GM19351 (cell line): ENCODE data around the gene FASTK.

ENCODE experiments used
- ATAC-seq: cut with Tn5 transposase; IDR thresholded peaks from one replicate; pipeline ENCODE4 v1.9.1; 2021; ENCODE audit warnings: mild to moderate bottlenecking, moderate library complexity; ENCODE audit not compliant: unreplicated experiment

FASTK gene

DNA sequence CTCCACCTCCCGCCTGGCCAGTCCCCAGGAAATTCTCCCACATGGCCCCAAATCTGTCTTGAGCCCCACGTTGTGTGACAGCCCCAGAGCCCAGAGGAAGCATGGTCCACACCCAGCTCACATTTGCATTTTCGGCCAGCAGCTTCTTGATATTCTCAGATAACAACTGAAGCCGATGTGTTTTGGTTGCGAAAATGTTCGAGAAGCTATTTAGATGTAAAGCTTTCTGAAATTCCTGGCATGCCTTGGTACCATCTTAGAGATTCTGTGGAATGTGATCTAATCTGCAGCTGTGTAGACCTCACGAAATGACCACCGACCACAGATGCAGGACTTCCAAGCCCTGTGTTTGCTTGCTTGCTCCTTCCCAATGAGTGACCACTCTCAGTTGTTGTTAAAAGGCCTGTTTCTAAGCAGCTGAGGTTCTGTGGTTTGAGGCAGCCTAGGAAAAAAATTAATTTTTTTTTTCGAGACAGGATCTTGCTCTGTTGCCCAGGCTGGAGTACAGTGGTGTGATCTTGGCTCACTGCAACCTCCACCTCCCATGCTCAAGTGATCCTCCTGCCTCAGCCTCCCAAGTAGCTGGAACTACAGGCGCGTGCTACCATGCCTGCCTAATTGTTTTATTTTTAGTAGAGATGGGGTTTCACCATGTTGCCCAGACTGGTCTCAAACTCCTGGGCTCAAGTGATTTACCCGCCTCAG, 12.4 kb downstream of the FASTK start:
- ATAC-seq, result no peak

DNA sequence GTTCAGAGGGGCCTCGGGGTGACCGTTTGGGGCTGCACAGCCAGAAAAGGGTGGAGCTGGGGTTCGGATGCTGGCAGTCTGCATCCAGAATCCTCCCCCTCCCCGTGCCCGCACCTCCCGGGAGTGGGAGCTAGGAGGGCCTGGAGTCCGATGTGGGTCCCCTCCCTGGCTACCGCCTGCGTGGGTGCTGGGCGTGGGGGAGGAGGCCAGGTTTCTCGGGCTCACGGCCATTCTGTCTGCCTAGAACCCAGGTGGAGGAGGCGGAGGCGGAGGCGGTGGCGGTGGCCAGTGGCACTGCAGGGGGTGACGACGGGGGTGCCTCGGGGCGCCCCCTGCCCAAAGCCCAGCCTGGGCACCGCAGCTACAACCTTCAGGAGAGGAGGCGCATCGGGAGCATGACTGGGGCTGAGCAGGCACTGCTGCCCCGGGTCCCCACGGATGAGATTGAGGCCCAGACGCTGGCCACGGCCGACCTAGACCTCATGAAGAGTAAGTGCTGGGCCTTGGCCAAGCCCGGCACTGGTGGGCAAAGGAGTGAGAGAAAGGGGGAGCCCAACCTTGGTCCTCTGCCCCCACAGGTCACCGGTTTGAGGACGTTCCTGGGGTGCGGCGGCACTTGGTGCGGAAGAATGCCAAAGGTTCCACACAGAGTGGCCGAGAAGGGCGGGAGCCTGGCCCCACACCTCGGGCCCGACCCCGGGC, 14.2 kb downstream of the FASTK start:
- ATAC-seq, result no peak

DNA sequence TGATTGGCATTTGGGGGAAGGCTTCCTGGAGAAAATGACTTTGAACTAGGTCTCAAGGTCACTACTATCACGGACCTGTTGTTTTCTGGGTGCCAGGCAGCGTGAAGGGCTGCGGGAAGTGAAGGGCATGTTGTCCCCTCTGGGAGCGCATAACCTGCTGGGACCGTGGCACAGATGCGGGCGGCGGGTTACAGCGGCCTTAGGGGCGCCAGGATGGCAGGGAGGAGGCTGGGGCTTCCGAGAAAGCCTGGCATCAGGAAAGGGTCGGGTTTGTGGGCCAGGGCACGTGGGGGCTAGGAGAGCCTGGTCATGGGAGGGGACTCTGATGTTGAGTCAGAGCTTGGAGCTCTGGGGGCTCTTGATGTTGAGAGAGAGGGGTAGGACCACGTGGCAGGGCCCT, 15.1 kb downstream of the FASTK start:
- no peak for ATAC-seq

DNA sequence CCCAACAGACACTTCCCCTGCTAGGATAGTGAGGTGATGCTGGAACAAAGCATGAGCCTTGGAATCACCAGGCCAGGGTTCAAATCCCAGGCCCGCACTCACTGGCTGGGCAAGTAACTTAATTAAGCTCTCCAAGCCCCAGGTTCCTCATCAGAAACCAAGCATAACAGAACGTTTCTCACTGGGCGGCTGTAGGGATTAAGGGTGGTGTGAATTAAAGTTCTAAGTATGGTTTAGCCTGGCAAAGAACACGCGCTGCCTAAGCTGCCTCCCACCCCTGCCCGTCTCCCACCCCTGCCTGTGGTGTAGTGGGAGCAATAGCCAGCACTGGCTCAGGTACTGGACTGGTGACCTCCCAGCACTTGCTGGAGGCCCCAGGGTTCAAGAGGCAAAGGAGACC, 15.6 kb downstream of the FASTK start:
- no peak for ATAC-seq

GRCh38 chr7:151064454-151064853, 16.2 kb downstream of the FASTK start:
- no peak for ATAC-seq

- ATAC-seq, result no peak
These were observed 17.4 kb downstream of the FASTK start for GRCh38 chr7:151063212-151063561.

DNA sequence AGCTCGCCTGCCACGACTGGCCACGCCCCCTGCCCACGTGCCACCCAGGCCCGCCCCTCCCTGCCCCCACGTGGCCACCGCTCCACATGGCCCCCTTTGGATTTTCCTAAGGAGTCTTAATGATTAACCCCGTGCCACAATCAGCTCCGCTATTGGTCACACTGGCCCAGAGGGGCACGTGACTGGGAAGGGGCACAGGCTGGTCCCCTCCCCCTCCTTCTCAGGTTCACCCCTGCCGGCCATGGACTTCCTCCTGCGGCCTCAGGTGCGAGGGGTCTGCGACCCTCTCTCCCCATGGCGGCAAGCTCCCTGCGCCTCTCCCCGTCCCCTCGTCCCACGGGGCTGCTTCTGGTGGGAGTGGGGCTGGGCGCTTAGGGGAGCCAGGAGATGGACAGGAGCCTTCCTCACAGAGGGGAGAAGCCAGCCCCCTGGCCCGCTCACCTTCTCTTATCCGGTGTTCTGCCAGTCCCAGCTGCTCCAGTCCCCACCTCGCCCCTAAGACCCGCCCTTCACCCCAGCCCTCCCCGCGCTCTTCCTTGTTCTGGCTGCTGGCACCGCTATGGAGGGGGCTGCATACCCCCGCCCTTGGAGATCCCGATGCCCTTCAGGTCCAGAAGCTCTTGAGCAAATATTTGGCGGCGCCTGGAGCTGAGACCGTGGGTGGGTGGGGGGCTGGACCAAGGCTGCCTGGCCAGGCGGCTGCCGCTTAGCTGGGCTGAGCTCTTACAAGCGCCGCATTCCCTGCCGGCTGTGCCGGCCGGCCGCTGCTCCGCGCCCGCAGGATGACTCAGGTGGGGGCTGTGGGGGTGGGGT, 18.0 kb downstream of the FASTK start:
- ATAC-seq, result no peak

- no peak for ATAC-seq
These were observed 18.6 kb downstream of the FASTK start for GRCh38 chr7:151062111-151062398.

DNA sequence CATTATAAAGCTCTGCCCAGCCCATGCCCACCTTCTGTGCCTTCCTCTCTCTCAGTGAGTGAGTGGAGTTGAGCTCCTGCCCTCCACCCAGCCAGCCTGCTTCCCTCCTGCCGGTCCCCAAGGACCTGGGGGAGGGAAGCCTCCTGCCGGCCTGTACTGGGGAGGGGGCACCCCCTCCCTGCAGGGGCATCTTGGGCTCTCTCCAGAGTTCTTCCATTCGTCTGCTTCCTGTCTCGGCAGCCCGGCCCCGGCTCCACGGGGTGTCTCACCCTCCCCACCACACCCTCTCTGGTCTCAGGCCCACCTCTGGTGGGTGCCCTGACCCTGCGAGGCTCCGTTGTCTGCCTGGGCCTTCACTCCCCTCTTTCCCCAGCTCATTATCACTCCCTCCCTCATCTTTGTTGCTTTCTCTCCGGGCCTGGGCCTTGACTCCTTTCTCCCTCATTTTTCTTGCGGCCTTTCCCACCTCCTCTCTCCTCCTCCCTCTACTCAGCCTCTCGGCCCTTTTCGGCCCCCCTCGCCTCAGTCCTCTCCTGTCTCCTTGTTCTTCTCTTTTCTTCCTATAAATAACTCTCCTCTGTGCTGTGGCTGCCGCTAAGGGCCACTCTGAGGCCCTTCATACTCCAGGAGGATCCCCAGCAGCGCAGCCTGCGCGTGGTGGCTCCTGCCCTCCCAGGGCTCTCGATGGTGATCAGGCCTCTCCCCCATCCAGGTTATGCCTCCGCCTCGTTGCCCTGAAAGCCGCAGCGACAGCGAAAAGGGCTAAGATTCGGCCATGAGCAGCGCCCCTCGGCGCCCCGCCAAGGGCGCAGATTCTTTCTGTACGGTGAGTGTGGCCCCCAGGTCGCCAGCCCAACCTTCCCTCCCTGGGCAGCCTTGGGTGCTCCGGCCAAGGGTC, 19.1 kb downstream of the FASTK start:
- ATAC-seq, result no peak

GRCh38 chr7:151060416-151061212, 20.0 kb downstream of the FASTK start:
- no peak for ATAC-seq

GRCh38 chr7:151060113-151060415, 20.5 kb downstream of the FASTK start:
- no peak for ATAC-seq

DNA sequence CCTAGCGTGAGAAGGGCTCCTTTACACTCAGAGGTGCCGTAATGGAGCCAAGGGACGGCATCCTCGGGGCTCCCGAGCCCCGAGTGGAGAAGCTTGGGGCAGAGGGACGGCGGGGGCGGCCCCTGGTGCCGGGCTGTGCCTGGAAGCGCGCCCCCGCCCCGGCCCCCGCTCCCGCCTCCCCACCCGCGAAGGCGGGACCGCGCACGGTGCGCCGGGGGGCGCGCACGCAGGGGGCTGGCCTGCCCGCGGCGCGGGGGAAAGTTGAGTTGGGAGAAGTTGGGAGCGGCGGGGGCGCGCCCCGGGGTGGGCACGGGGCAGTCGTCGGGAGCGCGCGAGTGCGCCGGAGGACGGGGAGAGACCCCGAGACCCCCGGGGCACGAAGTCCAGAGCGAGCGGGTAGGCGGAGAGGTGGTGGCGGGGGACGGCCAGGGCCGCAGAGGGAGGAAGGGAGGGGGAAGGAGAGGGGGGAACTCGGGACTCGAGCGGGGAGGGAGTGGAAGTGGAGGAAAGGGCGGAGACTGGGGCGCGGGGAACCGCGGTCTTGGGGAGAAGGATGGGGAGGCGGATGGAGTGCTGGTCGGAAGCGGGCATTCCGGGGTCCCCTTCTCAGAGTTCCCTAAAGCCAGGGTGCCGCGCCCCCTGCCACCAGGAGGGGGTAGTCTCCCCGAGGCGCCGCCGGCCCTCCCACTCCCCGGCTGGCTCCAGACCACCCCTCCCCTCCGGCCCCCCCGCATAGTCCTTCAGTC, 21.1 kb downstream of the FASTK start, which contains the start of gene SLC4A2:
TSS of gene SLC4A2 (plus strand) at position 223 of the 746 bp plus-strand sequence. CDS start 2,399 bp downstream, outside the sequence.
- ATAC-seq, result peak; percentile 24

DNA sequence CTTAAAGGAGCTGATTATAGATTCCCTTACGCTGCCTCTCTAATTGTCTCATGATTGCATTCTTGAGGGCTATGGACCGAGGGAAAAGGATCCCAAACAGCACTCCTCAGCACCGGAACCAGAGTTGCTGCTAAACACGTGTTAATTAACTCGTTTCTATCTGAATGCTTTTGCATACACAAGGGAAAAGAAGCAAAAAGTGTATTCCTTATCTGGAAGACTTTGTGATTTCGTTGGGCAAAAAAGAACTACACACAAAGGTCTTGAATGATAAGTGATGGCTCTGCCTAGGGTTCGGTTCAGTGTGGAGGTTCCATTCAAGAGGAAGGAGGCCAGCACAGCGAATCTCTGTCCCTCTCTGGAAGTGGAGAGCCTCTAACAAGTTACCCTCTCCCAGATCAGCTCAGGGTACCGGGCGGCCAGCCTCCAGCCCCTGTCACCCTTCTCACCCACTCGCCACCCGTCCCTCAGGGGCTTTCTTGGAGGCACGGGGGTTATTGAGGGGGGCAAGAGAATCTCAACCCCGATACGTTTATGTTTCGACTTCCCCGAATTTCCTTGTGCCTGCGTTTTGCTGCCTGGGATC, 21.7 kb downstream of the FASTK start:
- no peak for ATAC-seq

- ATAC-seq, result peak; percentile 85
These were observed 22.4 kb downstream of the FASTK start for GRCh38 chr7:151057989-151058780.

DNA sequence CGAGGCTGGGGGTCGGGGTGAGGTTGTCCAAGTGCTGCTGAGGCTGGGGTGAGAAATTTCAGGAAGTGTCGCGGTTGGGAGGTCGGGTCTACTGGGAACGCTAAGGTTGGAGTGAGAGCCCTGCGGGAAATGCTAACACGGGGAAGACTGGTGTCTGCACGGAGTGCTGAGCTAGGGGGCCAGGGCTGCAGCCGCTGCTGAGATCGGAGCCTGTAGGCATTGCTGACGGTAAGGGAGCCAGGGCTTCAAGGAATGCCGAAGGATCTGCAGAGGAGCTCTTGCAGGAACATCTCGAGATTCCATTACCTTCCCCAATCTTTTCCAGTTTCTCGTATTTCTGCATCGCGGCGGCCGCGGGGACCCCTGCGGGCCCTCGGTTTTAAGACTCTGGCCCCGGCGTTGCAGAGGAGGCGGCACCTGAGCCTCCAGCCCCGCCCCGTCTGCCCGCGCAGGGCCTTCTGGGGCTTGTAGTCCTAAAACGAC, 23.1 kb downstream of the FASTK start, which contains the start of gene CDK5:
TSS of gene CDK5 (minus strand) at position 392 of the 483 bp plus-strand sequence. CDS start at position 343, 49 bp downstream.
- ATAC-seq, result peak; percentile 10

DNA sequence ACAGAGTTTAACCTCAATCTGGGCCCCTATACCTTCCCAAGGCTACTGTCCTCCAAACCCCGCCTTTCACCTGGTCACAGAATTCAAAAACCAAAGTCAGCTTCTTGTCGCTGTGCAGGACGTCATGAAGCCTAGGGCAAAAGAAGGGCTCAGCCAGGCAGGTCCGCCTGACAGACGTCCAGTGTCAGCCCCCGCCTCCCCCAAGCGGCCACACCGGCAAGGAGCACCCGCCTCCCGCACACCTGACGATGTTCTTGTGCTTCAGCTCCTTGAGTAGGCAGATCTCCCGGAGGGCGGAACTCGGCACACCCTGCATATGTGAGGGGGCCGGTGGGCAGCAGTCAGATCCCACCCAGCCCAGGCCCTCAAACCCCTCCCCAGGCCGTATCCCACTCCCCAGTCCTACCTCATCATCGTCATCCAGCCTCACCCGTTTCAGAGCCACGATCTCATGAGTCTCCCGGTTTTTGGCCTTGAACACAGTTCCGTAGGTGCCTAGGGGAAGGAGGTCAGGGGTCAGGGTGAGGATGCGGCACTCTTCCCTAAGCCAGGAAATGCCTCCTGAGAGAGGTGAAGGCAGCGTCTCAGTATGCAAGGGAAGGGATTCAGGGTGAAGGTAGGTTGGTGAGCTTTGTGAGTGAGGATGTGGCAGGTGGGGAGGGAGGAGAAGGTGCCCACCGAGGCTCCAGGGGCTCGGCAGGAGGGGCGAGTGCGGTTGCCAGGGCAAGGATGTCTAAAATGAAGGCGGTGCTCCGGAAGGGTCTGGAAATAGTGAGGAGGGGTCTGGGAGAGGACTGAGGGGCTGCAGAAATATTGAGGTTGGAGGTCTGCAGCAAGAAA, 23.7 kb downstream of the FASTK start:
- no peak for ATAC-seq

- no peak for ATAC-seq
These were observed 24.3 kb downstream of the FASTK start for GRCh38 chr7:151056283-151056665.
